Small intestine (tissue), 7 donors: ENCODE data around the gene DAND5. TPM values are rescaled to one million over a fixed set of nuclear protein-coding genes. Genes with fewer than 3 reads are reported as not detected.

Experiments
- DNase-seq, 2 donors: peaks; one replicate each; pipeline versions ENCODE4 v3.0.0 to v3.0.0-alpha.2; 2013
- FAIRE-seq: peaks from 2 replicates; lab custom pipeline; 2012; peaks lifted over from hg19 to GRCh38; lab: Jason Lieb, UNC
- H3K27ac ChIP-seq, 3 donors: one replicate each; pipeline ENCODE4 v1.5.1; 2013; ENCODE audit warnings: low read length in 2 of 3, mild to moderate bottlenecking in 2 of 3, control low read depth in 1 of 3, inconsistent platforms in 1 of 3, low read depth in 1 of 3, moderate library complexity in 1 of 3
- H3K27me3 ChIP-seq, 3 donors: one replicate each; pipeline ENCODE4 v1.6.1; 2013; ENCODE audit warnings: low read length in 3 of 3, inconsistent platforms in 1 of 3; ENCODE audit not compliant: control insufficient read depth in 3 of 3, insufficient read depth in 3 of 3
- H3K36me3 ChIP-seq, 3 donors: one replicate each; pipeline ENCODE4 v1.6.1; 2013; ENCODE audit warnings: low read length in 3 of 3, inconsistent platforms in 1 of 3, low read depth in 1 of 3, mild to moderate bottlenecking in 1 of 3, moderate library complexity in 1 of 3; ENCODE audit not compliant: control insufficient read depth in 3 of 3, insufficient read depth in 2 of 3
- H3K4me1 ChIP-seq, 3 donors: one replicate each; pipeline ENCODE4 v1.6.1; 2013; ENCODE audit warnings: low read length in 2 of 3, inconsistent platforms in 1 of 3, low read depth in 1 of 3, mild to moderate bottlenecking in 1 of 3, moderate library complexity in 1 of 3; ENCODE audit not compliant: control insufficient read depth in 3 of 3, insufficient read depth in 2 of 3
- H3K4me3 ChIP-seq, 3 donors: one replicate each; pipeline ENCODE4 v1.5.1; 2013; ENCODE audit warnings: low read length in 3 of 3, control low read depth in 1 of 3, inconsistent platforms in 1 of 3, low read depth in 1 of 3, mild to moderate bottlenecking in 1 of 3, moderate library complexity in 1 of 3
- H3K9me3 ChIP-seq, 2 donors: one replicate each; pipeline ENCODE4 v1.6.1; 2013; ENCODE audit warnings: low read depth in 1 of 2, low read length in 1 of 2; ENCODE audit not compliant: control insufficient read depth in 2 of 2, insufficient read depth in 1 of 2
- WGBS, 3 donors: extraction: QIAGEN DNeasy Blood & Tissue Kit; methylation state at CpG; one replicate each; pipeline ENCODE4 v1.1.7; 2013; 5-methylcytosine and 5-hydroxymethylcytosine counted together
- polyA plus RNA-seq, 4 donors: library from polyadenylated mRNA; stranded (reverse) in 3 of 4; unstranded in 1 of 4; fragments of 200-250 nt in 3 of 4; fragments of 120-200 nt in 1 of 4; gene quantifications; one replicate each; pipeline versions ENCODE4 v1.2.1 to v1.2.3, GENCODE V29; 2013
- donor health status: healthy with polysubstance abuse.
- donor health status: control.
- donor health status: control.
- donor health status: Bipolar disorder and iron deficiency.
- donor health status: healthy.

The DAND5 gene
- polyA plus RNA-seq, 4 donors, result 0.12 to 0.16 TPM; not detected in 2

GRCh38 chr19:12990853-12991252 is 21.5 kb downstream of the DAND5 start:
- H3K36me3 ChIP-seq, result no peaks in the 10 kb centered on the region
- WGBS, 3 donors, result 60 to 73% (median 67%) methylated on average over 3 of the region's 3 CpGs
- no peak for FAIRE-seq

GRCh38 chr19:12991296-12991695 is 21.9 kb downstream of the DAND5 start:
- peak in 1 of 2 donors; percentile 31 for DNase-seq

More at GRCh38 chr19:12990853-12991252, 21.5 kb downstream of the DAND5 start:
- H3K27ac ChIP-seq, result no peak overlapping the region
- no peak overlapping the region for H3K4me3 ChIP-seq
- H3K4me1 ChIP-seq, result peaks cover 0 to 8% (median 0%) of the 10 kb centered on the region in 3 donors
- H3K27me3 ChIP-seq, result peaks cover 0 to 76% (median 0%) of the 10 kb centered on the region in 3 donors
- DNase-seq, result no peak
- no peaks in the 10 kb centered on the region for H3K9me3 ChIP-seq

GRCh38 chr19:12992729-12993128 is 23.4 kb downstream of the DAND5 start:
- Histone ChIP-seq H3K27ac (no peak overlapping the region), H3K4me3 (no peak overlapping the region), H3K36me3 (no peaks in the 10 kb centered on the region), H3K9me3 (no peaks in the 10 kb centered on the region), H3K27me3 (peaks cover 0 to 77% (median 0%) of the 10 kb centered on the region in 3 donors), H3K4me1 (peaks cover 0 to 5% (median 0%) of the 10 kb centered on the region in 3 donors)
- no peak for DNase-seq
- 93 to 94% (median 93%) methylated on average over 11 of the region's 11 CpGs for WGBS, 3 donors
- no peak for FAIRE-seq

More at GRCh38 chr19:12991296-12991695, 21.9 kb downstream of the DAND5 start:
- Histone ChIP-seq H3K27me3 (peaks cover 0 to 76% (median 0%) of the 10 kb centered on the region in 3 donors), H3K4me3 (no peak overlapping the region), H3K4me1 (peaks cover 0 to 5% (median 0%) of the 10 kb centered on the region in 3 donors), H3K27ac (no peak overlapping the region), H3K36me3 (no peaks in the 10 kb centered on the region), H3K9me3 (no peaks in the 10 kb centered on the region)
- FAIRE-seq, result no peak
- WGBS, 3 donors, result 87 to 95% (median 92%) methylated on average over 5 of the region's 5 CpGs

- no peaks in the 10 kb centered on the region for H3K36me3 ChIP-seq
- DNase-seq (no peak), FAIRE-seq (no peak)
- no peaks in the 10 kb centered on the region for H3K9me3 ChIP-seq
- H3K4me3 ChIP-seq, result no peak overlapping the region
- 85 to 90% (median 89%) methylated on average over 7 of the region's 7 CpGs for WGBS, 3 donors
- H3K27me3 ChIP-seq, result peaks cover 0 to 79% (median 0%) of the 10 kb centered on the region in 3 donors
- H3K4me1 ChIP-seq, result peaks cover 0 to 5% (median 0%) of the 10 kb centered on the region in 3 donors
- H3K27ac ChIP-seq, result no peak overlapping the region
Observed at GRCh38 chr19:12993562-12993961, 24.2 kb downstream of the DAND5 start.

GRCh38 chr19:12994701-12995595 is 25.6 kb downstream of the DAND5 start, which contains the start of gene NFIX:
TSS of gene NFIX (plus strand) at chr19:12995475. CDS start at chr19:12995838, 363 bp downstream.
- H3K27me3 ChIP-seq, result peaks cover 0 to 82% (median 0%) of the 10 kb centered on the region in 3 donors
- peak; percentile 68 to 77 for DNase-seq
- no peak for FAIRE-seq

GRCh38 chr19:12995596-12996405 is 26.4 kb downstream of the DAND5 start:
- FAIRE-seq (no peak), DNase-seq (peak; percentile 26 to 49)
- Histone ChIP-seq H3K4me3 (peak overlapping the region; percentile 50 to 82 (median 60)), H3K27ac (peak overlapping the region in 2 of 3 donors; percentile 22 to 71), H3K27me3 (peaks cover 0 to 81% (median 0%) of the 10 kb centered on the region in 3 donors), H3K9me3 (no peaks in the 10 kb centered on the region), H3K4me1 (peaks cover 0 to 5% (median 0%) of the 10 kb centered on the region in 3 donors), H3K36me3 (peaks cover 0 to 5% (median 0%) of the 10 kb centered on the region in 3 donors)
- 1 to 4% (median 1%) methylated on average over 37 to 129 of the region's 129 CpGs for WGBS, 3 donors

More at GRCh38 chr19:12994701-12995595, 25.6 kb downstream of the DAND5 start, which contains the start of gene NFIX:
- Histone ChIP-seq H3K4me1 (peaks cover 0 to 5% (median 0%) of the 10 kb centered on the region in 3 donors), H3K36me3 (peaks cover 0 to 5% (median 0%) of the 10 kb centered on the region in 3 donors), H3K9me3 (no peaks in the 10 kb centered on the region), H3K27ac (peak within 1 kb of the TSS in 2 of 3 donors; percentile 22 to 71), H3K4me3 (peak within 1 kb of the TSS; percentile 50 to 82 (median 60))
- 9 to 14% (median 10%) methylated on average over 43 to 76 of the region's 84 CpGs for WGBS, 3 donors

- no peak for DNase-seq
- Histone ChIP-seq H3K9me3 (no peaks in the 10 kb centered on the region), H3K27me3 (peaks cover 0 to 82% (median 0%) of the 10 kb centered on the region in 3 donors), H3K4me1 (peaks cover 0 to 5% (median 0%) of the 10 kb centered on the region in 3 donors), H3K4me3 (peak overlapping the region; percentile 50 to 82 (median 60)), H3K27ac (peak overlapping the region in 1 of 3 donors; percentile 71), H3K36me3 (peaks cover 0 to 5% (median 0%) of the 10 kb centered on the region in 3 donors)
- no peak for FAIRE-seq
- 8 to 21% (median 9%) methylated on average over 43 to 52 of the region's 52 CpGs for WGBS, 3 donors
Observed at GRCh38 chr19:12996406-12997094, 27.2 kb downstream of the DAND5 start.
